ENCODE results near the gene HLF.

The HLF gene

DNA sequence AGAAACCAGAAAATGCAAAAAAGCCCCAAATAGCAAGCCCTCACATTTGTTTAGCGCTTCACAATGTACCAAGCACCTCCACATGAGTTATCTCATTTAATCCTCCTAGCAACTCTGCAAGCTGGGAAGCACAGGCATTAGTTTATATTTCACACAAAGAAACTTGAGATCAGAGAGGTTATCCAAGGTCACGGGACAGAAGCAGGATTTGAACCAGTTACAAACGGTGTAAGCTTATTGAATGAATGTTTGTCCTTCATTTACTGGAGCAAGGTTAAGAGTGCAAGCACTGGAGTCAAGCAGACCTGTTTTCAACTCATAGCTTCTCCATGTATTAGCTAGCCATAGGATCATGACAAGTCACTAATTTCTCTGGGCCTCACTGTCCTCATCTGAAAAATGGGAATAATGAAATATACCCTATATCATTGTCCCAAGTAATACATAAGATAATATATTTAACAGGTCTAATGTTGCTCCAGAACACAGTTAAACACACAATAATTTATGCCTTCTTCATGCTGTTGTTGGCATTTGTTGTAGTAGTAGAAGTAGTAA lies 6.1 kb upstream of the HLF start:
- H4K91ac ChIP-seq (ENCODE audit: low read depth, low read length) = no peak overlapping the region
- no peak overlapping the region for H4K8ac ChIP-seq (ENCODE audit: low read depth, low read length)

DNA sequence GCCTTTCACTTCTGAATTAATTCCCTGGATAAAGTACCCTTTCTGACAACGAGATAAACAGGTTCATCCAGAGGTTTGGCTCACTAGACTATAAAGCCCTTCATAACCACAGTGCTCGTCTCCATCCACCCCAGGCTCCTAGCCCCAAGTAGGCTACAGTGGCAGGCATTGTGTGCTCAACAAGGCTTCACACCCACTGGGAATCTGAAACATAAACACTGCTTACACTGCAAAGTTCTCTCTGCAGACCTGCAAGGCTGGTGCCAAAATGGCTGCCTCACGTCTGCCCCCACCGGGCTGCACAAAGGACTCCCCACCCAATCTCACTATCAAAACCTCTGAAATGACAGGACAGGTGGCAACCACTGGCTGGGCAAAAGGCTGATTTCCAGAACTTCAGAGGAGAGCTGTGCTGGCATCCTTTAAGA lies 5.1 kb upstream of the HLF start:
- H3K4ac ChIP-seq (ENCODE audit: low read depth, low read length) = no peak overlapping the region
- no peak overlapping the region for H3K4me3 ChIP-seq (ENCODE audit: low read depth, low read length)
- no peak overlapping the region for H3K9ac ChIP-seq (ENCODE audit: low read length)
- no peak overlapping the region for H3K27ac ChIP-seq (ENCODE audit: low read depth, low read length)
- no peak for DNase-seq
- no peak overlapping the region for H2BK5ac ChIP-seq (ENCODE audit: low read depth, low read length, poor library complexity)
- peaks cover 2% of the 10 kb centered on the region for H3K9me3 ChIP-seq (ENCODE audit: insufficient read depth, low read depth, low read length)
- no CpG with 5 or more reads among the region's 4 CpGs for WGBS (ENCODE audit: extremely low coverage, insufficient coverage, insufficient read length)
- H3K23ac ChIP-seq (ENCODE audit: low read length) = no peak overlapping the region
- no peak overlapping the region for H4K8ac ChIP-seq (ENCODE audit: low read depth, low read length)
- no peak overlapping the region for H3K14ac ChIP-seq (ENCODE audit: low read length)
- H2AK5ac ChIP-seq (ENCODE audit: low read length) = no peak overlapping the region
- peaks cover 18% of the 10 kb centered on the region for H3K27me3 ChIP-seq (ENCODE audit: insufficient read depth, low read length)
- H2BK12ac ChIP-seq (ENCODE audit: low read length) = no peak overlapping the region
- H4K91ac ChIP-seq (ENCODE audit: low read depth, low read length) = no peak overlapping the region
- no peaks in the 10 kb centered on the region for H3K79me1 ChIP-seq (ENCODE audit: low read length)
- no peak overlapping the region for H4K12ac ChIP-seq (ENCODE audit: low read depth, low read length)
- H2BK120ac ChIP-seq (ENCODE audit: insufficient read depth, low read length, poor library complexity) = no peak overlapping the region
- no peak overlapping the region for H3K4me2 ChIP-seq (ENCODE audit: low read length)
- peaks cover under 1% of the 10 kb centered on the region in 2 experiments for H3K4me1 ChIP-seq (ENCODE audit: control insufficient read depth in 1 of 2, insufficient read depth in 2 of 2, low read length in 2 of 2)
- H3K18ac ChIP-seq (ENCODE audit: low read length) = no peak overlapping the region
- H3K36me3 ChIP-seq (ENCODE audit: control insufficient read depth in 1 of 2, insufficient read depth in 2 of 2, low read length in 2 of 2) = no peaks in the 10 kb centered on the region
- no peaks in the 10 kb centered on the region for H3K79me2 ChIP-seq (ENCODE audit: control insufficient read depth, insufficient read depth, low read length, poor library complexity)
- H2AFZ ChIP-seq (ENCODE audit: insufficient read depth, low read length, poor library complexity) = no peak overlapping the region

More for the DNA sequence above, 6.1 kb upstream of the HLF start:
- no peaks in the 10 kb centered on the region for H3K79me1 ChIP-seq (ENCODE audit: low read length)
- H3K27me3 ChIP-seq (ENCODE audit: insufficient read depth, low read length) = peaks cover 7% of the 10 kb centered on the region
- H3K36me3 ChIP-seq (ENCODE audit: control insufficient read depth in 1 of 2, insufficient read depth in 2 of 2, low read length in 2 of 2) = no peaks in the 10 kb centered on the region
- H2AFZ ChIP-seq (ENCODE audit: insufficient read depth, low read length, poor library complexity) = no peak overlapping the region
- no peak overlapping the region for H2BK120ac ChIP-seq (ENCODE audit: insufficient read depth, low read length, poor library complexity)
- peaks cover 2% of the 10 kb centered on the region for H3K9me3 ChIP-seq (ENCODE audit: insufficient read depth, low read depth, low read length)
- H3K4ac ChIP-seq (ENCODE audit: low read depth, low read length) = no peak overlapping the region
- no peak for DNase-seq
- no peak overlapping the region for H2BK5ac ChIP-seq (ENCODE audit: low read depth, low read length, poor library complexity)
- no peak overlapping the region for H3K4me2 ChIP-seq (ENCODE audit: low read length)
- no peak overlapping the region for H3K23ac ChIP-seq (ENCODE audit: low read length)
- H2BK12ac ChIP-seq (ENCODE audit: low read length) = no peak overlapping the region
- H3K79me2 ChIP-seq (ENCODE audit: control insufficient read depth, insufficient read depth, low read length, poor library complexity) = no peaks in the 10 kb centered on the region
- H3K14ac ChIP-seq (ENCODE audit: low read length) = no peak overlapping the region
- no peak overlapping the region for H3K18ac ChIP-seq (ENCODE audit: low read length)
- H3K4me1 ChIP-seq (ENCODE audit: control insufficient read depth in 1 of 2, insufficient read depth in 2 of 2, low read length in 2 of 2) = no peaks in the 10 kb centered on the region
- H2AK5ac ChIP-seq (ENCODE audit: low read length) = no peak overlapping the region
- H3K4me3 ChIP-seq (ENCODE audit: low read depth, low read length) = no peak overlapping the region
- no CpG with 5 or more reads among the region's 3 CpGs for WGBS (ENCODE audit: extremely low coverage, insufficient coverage, insufficient read length)
- no peak overlapping the region for H4K12ac ChIP-seq (ENCODE audit: low read depth, low read length)
- H3K27ac ChIP-seq (ENCODE audit: low read depth, low read length) = no peak overlapping the region
- H3K9ac ChIP-seq (ENCODE audit: low read length) = no peak overlapping the region

DNA sequence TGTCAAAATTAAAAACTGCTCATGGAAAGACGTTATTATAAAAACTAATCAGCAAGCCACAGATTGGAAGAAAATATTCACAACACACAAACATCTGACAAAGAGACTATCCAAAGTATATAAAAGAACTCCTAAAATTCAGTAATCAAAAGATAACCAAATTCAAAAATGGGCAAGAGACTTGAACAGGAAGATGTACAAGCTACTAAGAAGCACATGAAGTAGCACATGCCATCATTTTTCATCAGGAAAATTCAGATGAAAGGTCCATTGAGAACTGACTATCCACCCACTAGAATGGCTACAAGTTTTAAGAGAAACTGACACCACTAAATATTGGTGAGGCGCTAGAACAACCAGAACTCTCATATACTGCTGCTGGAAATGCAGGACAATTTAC lies 3.4 kb upstream of the HLF start:
- Histone ChIP-seq H3K79me2 (ENCODE audit: control insufficient read depth, insufficient read depth, low read length, poor library complexity) (no peaks in the 10 kb centered on the region), H4K8ac (ENCODE audit: low read depth, low read length) (no peak overlapping the region), H2BK12ac (ENCODE audit: low read length) (no peak overlapping the region), H3K27ac (ENCODE audit: low read depth, low read length) (no peak overlapping the region), H3K9me3 (ENCODE audit: insufficient read depth, low read depth, low read length) (peaks cover 2% of the 10 kb centered on the region), H3K4me2 (ENCODE audit: low read length) (no peak overlapping the region), H3K4ac (ENCODE audit: low read depth, low read length) (no peak overlapping the region), H3K27me3 (ENCODE audit: insufficient read depth, low read length) (peaks cover 31% of the 10 kb centered on the region), H3K23ac (ENCODE audit: low read length) (no peak overlapping the region), H3K79me1 (ENCODE audit: low read length) (no peaks in the 10 kb centered on the region), H2AK5ac (ENCODE audit: low read length) (no peak overlapping the region), H3K36me3 (ENCODE audit: control insufficient read depth in 1 of 2, insufficient read depth in 2 of 2, low read length in 2 of 2) (no peaks in the 10 kb centered on the region), H2BK5ac (ENCODE audit: low read depth, low read length, poor library complexity) (no peak overlapping the region), H4K91ac (ENCODE audit: low read depth, low read length) (no peak overlapping the region), H3K14ac (ENCODE audit: low read length) (no peak overlapping the region), H3K18ac (ENCODE audit: low read length) (no peak overlapping the region), H4K12ac (ENCODE audit: low read depth, low read length) (no peak overlapping the region), H3K4me1 (ENCODE audit: control insufficient read depth in 1 of 2, insufficient read depth in 2 of 2, low read length in 2 of 2) (peaks cover 6 to 7% of the 10 kb centered on the region in 2 experiments), H3K4me3 (ENCODE audit: low read depth, low read length) (no peak overlapping the region), H2AFZ (ENCODE audit: insufficient read depth, low read length, poor library complexity) (no peak overlapping the region), H3K9ac (ENCODE audit: low read length) (no peak overlapping the region), H2BK120ac (ENCODE audit: insufficient read depth, low read length, poor library complexity) (no peak overlapping the region)
- DNase-seq = no peak
- WGBS (ENCODE audit: extremely low coverage, insufficient coverage, insufficient read length) = no CpG with 5 or more reads among the region's 2 CpGs

DNA sequence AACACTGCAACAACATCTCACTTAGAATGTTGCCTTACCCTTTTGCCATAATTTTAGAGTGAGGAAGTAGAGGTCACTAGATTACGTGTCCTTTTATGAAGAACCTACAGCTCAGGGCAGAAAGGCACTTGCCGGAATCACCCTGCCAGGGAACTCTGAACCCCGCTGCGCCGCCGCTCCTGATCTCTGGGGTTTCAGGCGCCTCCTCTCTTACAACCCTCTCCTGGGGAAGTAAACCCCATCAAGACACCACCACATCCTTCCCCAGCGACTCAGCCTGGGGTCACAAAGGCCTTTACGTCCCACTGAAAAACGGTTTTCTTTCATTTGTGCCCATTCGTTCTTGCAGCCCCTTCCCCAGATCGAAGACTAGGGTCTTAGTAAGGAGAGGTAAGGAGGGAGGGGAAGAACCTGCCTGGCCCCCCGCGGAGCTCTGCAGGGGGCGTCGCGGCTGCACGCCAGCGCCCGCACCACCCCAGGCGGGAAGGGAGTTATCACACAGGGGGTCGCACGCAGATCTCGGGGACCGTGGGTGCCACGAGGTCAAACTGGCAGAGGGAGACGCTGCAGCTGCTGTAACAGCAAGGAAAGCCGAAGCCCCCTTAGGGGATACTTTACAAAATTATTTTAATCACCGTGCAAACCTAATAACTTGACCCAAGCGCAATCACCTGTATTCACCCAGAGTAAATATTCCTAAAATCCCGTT lies 1.0 kb upstream of the HLF start:
- Histone ChIP-seq H3K9me3 (ENCODE audit: insufficient read depth, low read depth, low read length) (no peaks in the 10 kb centered on the region), H3K9ac (ENCODE audit: low read length) (no peak overlapping the region), H2AK5ac (ENCODE audit: low read length) (no peak overlapping the region), H2BK120ac (ENCODE audit: insufficient read depth, low read length, poor library complexity) (no peak overlapping the region), H4K91ac (ENCODE audit: low read depth, low read length) (no peak overlapping the region), H3K36me3 (ENCODE audit: control insufficient read depth in 1 of 2, insufficient read depth in 2 of 2, low read length in 2 of 2) (no peaks in the 10 kb centered on the region), H3K14ac (ENCODE audit: low read length) (no peak overlapping the region), H3K27me3 (ENCODE audit: insufficient read depth, low read length) (peaks cover 43% of the 10 kb centered on the region), H3K4me2 (ENCODE audit: low read length) (peak overlapping the region; percentile 57), H3K4me3 (ENCODE audit: low read depth, low read length) (no peak overlapping the region), H4K8ac (ENCODE audit: low read depth, low read length) (no peak overlapping the region), H4K12ac (ENCODE audit: low read depth, low read length) (no peak overlapping the region), H3K79me1 (ENCODE audit: low read length) (no peaks in the 10 kb centered on the region), H3K4me1 (ENCODE audit: control insufficient read depth in 1 of 2, insufficient read depth in 2 of 2, low read length in 2 of 2) (peaks cover 6 to 7% of the 10 kb centered on the region in 2 experiments), H2BK12ac (ENCODE audit: low read length) (no peak overlapping the region), H3K79me2 (ENCODE audit: control insufficient read depth, insufficient read depth, low read length, poor library complexity) (no peaks in the 10 kb centered on the region), H3K18ac (ENCODE audit: low read length) (no peak overlapping the region), H3K27ac (ENCODE audit: low read depth, low read length) (no peak overlapping the region), H3K4ac (ENCODE audit: low read depth, low read length) (no peak overlapping the region), H3K23ac (ENCODE audit: low read length) (no peak overlapping the region), H2BK5ac (ENCODE audit: low read depth, low read length, poor library complexity) (no peak overlapping the region), H2AFZ (ENCODE audit: insufficient read depth, low read length, poor library complexity) (no peak overlapping the region)
- DNase-seq = no peak
- WGBS (ENCODE audit: extremely low coverage, insufficient coverage, insufficient read length) = no CpG with 5 or more reads among the region's 31 CpGs

All from trophoblast cell (in vitro differentiated cells and primary cell).